CD4-positive, CD25-positive, alpha-beta regulatory T cell (primary cell): ENCODE measurements around the gene RMI2. TPM values are rescaled to one million over a fixed set of nuclear protein-coding genes. Genes with fewer than 3 reads are reported as not detected.

Experiments used
- ATAC-seq, 2 donors: fragments of 150-1000 bp; cut with Tn5 transposase; one replicate each; pipeline ENCODE4 v1.10.0; 2021; ENCODE audit warnings: low read depth in 2 of 2, moderate number of reproducible peaks in 2 of 2, moderate library complexity in 1 of 2
- DNase-seq, 3 donors: peaks; one replicate each; pipeline versions ENCODE4 v3.0.0 to v3.0.0-alpha.2; 2012 to 2022; ENCODE audit warnings: mixed read lengths in 1 of 3
- H3K27ac ChIP-seq: one replicate; pipeline ENCODE4 v1.7.0; 2013; ENCODE audit warnings: mild to moderate bottlenecking, low read length; ENCODE audit not compliant: insufficient read depth, poor library complexity, severe bottlenecking
- H3K27me3 ChIP-seq: one replicate; pipeline ENCODE4 v1.7.0; 2013; ENCODE audit warnings: low read length; ENCODE audit not compliant: control insufficient read depth, insufficient read depth
- H3K36me3 ChIP-seq: one replicate; pipeline ENCODE4 v1.7.0; 2013; ENCODE audit warnings: mild to moderate bottlenecking, low read length, moderate library complexity; ENCODE audit not compliant: control insufficient read depth, insufficient read depth
- H3K4me1 ChIP-seq: 2 replicates; pipeline ENCODE4 v1.7.0; 2013; ENCODE audit warnings: mild to moderate bottlenecking, low read length; ENCODE audit not compliant: insufficient read depth, control insufficient read depth, poor library complexity, severe bottlenecking
- H3K4me3 ChIP-seq: one replicate; pipeline ENCODE4 v1.7.0; 2013; ENCODE audit warnings: low read depth, mild to moderate bottlenecking, low read length, moderate library complexity
- H3K9me3 ChIP-seq, 2 experiments: 1 replicate in 1 of 2; 2 replicates in 1 of 2; pipeline ENCODE4 v1.7.0; 2013; ENCODE audit warnings: low read length in 2 of 2, mild to moderate bottlenecking in 1 of 2, moderate library complexity in 1 of 2; ENCODE audit not compliant: control insufficient read depth in 2 of 2
- H3K27ac Mint-ChIP-seq, 3 donors: one replicate each; pipeline ENCODE4 v1.8.0; 2020 to 2022; ENCODE audit warnings: mild to moderate bottlenecking in 3 of 3, mixed read lengths in 3 of 3, moderate library complexity in 2 of 3
- H3K27me3 Mint-ChIP-seq: one replicate; pipeline ENCODE4 v1.8.0; 2022; ENCODE audit warnings: mild to moderate bottlenecking, mixed read lengths
- H3K36me3 Mint-ChIP-seq: one replicate; pipeline ENCODE4 v1.8.0; 2020; ENCODE audit warnings: mixed read lengths
- H3K4me1 Mint-ChIP-seq, 4 donors: one replicate each; pipeline ENCODE4 v1.8.0; 2020 to 2022; ENCODE audit warnings: mixed read lengths in 4 of 4, mild to moderate bottlenecking in 1 of 4
- H3K4me3 Mint-ChIP-seq, 4 donors: one replicate each; pipeline ENCODE4 v1.8.0; 2020 to 2022; ENCODE audit warnings: mild to moderate bottlenecking in 4 of 4, mixed read lengths in 4 of 4, moderate library complexity in 3 of 4
- H3K9me3 Mint-ChIP-seq, 7 donors: one replicate each; pipeline ENCODE4 v1.8.0; 2020 to 2022; ENCODE audit warnings: mixed read lengths in 7 of 7, mild to moderate bottlenecking in 3 of 7, moderate library complexity in 2 of 7
- polyA plus RNA-seq, 4 donors: library from polyadenylated mRNA; unstranded; fragments of 300-500 nt; fragmentation: Illumina TruSeq; gene quantifications; one replicate each; pipeline ENCODE4 v1.2.3, GENCODE V29; 2021
- total RNA-seq: library from RNA; stranded (reverse); gene quantifications from one replicate; pipeline ENCODE4 v1.2.3, GENCODE V29; 2022

The RMI2 gene
- total and polyA plus RNA-seq, 5 donors from 2014 or later: 4.3 to 15.3 (median 9.6) TPM

DNA sequence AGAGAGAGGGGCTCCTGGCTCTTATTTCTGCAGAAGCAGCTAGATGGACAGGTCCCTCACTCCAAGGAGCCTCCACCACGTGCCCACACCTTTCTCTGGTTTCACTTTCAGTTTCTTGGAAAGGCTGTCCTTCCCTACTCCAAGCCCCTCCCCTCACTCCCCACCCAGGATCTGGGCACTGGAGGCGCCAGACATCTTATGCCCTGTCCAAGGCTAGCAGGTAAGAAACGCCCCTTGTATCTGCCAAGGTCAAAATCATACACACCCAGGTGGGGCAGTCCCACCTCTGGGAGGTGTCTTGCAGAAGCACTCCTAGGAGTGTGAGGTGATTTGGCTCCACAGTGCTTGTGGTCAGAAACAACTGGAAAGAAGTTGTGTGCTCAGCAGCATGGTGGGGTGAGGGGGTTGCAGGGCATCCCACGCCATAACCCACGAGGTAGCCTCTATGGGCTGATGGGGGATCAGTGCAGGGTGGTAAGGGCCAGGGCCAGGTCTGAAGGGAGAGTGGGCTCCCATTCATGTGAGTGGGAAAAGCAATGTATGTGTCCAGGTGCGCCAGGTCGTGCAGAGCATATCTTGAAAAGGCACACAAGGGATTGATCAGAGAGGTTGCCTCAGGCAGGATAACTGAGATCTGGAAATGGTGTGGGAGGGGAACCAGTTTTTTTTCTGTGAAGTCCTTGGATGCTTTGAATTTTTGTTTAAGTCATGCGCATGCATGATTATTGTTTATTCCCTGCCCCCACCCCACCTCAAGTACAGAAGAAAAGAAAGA, 32.4 kb upstream of the RMI2 start:
- Mint-ChIP-seq H3K27ac (peak overlapping the region; percentile 53 to 95 (median 82)), H3K36me3 (no peaks in the 10 kb centered on the region), H3K4me3 (peak overlapping the region in 3 of 4 donors; percentile 20 to 58 (median 46)), H3K9me3 (no peaks in the 10 kb centered on the region), H3K27me3 (no peaks in the 10 kb centered on the region), H3K4me1 (peaks cover 0 to 40% (median 22%) of the 10 kb centered on the region in 4 donors)
- Histone ChIP-seq H3K27ac (no peak overlapping the region), H3K9me3 (no peaks in the 10 kb centered on the region), H3K4me1 (peaks cover 43% of the 10 kb centered on the region), H3K27me3 (no peaks in the 10 kb centered on the region), H3K36me3 (no peaks in the 10 kb centered on the region), H3K4me3 (no peak overlapping the region)
- peak in 1 of 2 donors; percentile 32 for ATAC-seq
- peak in 1 of 3 donors; percentile 71 for DNase-seq

DNA sequence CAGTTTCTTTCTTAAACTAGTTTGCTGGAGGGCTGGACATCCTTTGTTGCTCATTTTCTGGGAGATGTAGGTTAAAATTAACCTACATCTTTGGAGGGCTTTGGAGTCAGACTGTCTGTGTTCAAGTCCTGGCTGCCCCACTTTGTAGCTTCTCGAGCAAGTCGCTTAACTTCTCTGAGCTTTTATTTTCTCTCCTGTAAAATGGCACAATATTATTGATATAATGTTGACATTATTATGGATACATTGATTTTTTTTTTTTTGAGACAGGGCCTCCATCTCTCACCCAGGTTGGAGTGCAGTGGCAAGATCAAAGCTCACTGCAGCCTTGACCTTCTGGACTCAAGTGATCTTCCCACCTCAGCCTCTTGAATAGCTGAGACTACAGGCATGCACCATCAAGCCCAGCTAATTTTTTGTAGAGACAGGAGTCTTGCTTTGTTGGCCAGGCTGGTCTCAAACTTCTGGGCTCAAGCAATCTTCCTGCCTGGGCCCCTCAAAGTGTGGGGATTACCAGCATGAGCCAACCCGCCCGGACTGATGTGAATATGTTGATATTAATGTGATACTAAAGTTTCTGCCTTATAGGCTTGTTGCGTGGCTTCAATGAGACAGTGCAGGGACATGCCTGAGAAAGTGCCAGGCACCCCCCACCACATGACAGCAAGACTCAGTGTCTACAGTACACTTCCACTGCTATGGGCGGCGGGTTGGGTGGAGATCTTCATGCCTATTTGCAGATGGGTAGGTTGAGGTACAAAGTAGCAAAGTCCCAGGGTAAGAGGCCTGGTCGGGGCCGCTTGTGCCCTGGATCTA, 31.6 kb upstream of the RMI2 start:
- DNase-seq (no peak), ATAC-seq (no peak)
- Mint-ChIP-seq H3K36me3 (no peaks in the 10 kb centered on the region), H3K4me3 (peak overlapping the region in 1 of 4 donors; percentile 20), H3K9me3 (no peaks in the 10 kb centered on the region), H3K4me1 (peaks cover 0 to 38% (median 22%) of the 10 kb centered on the region in 4 donors), H3K27me3 (no peaks in the 10 kb centered on the region), H3K27ac (peak overlapping the region; percentile 82 to 95 (median 88))
- H3K4me3 ChIP-seq: no peak overlapping the region
- H3K27me3 ChIP-seq: no peaks in the 10 kb centered on the region
- H3K9me3 ChIP-seq: no peaks in the 10 kb centered on the region
- peaks cover 41% of the 10 kb centered on the region for H3K4me1 ChIP-seq
- H3K36me3 ChIP-seq: no peaks in the 10 kb centered on the region
- H3K27ac ChIP-seq: no peak overlapping the region

DNA sequence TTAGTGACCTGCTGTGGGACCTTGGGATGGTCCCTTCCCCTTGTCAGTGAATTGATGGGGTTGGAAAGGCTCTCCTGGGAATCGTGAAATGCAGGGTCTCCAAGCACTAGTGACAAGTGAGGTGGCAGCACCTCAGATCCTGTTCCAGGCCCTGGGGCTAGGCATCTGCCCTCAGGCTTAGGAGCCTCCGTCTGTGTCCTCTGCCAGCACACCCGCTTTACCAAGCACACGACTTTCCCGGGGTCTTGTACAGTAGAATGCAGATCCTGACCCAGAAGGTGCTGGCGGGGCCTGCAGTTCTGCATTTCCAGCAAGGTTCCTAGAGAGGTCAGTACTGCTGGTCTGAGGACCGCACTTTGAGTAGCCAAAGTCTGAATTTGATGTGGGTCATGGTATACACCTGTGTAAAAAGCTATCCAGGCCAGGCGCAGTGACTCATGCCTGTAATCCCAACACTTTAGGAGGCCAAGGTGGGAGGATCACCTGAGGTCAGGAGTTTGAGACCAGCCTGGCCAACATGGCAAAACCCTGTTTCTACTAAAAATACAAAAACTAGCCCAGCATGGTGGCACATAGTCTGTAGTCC, 30.9 kb upstream of the RMI2 start:
- DNase-seq (no peak), ATAC-seq (no peak)
- no peak overlapping the region for H3K4me3 Mint-ChIP-seq
- Histone ChIP-seq H3K36me3 (no peaks in the 10 kb centered on the region), H3K9me3 (no peaks in the 10 kb centered on the region), H3K4me1 (peaks cover 34% of the 10 kb centered on the region), H3K27me3 (no peaks in the 10 kb centered on the region), H3K4me3 (no peak overlapping the region), H3K27ac (no peak overlapping the region)
- peaks cover 0 to 38% (median 23%) of the 10 kb centered on the region in 4 donors for H3K4me1 Mint-ChIP-seq
- no peaks in the 10 kb centered on the region for H3K27me3 Mint-ChIP-seq
- H3K36me3 Mint-ChIP-seq: no peaks in the 10 kb centered on the region
- no peaks in the 10 kb centered on the region for H3K9me3 Mint-ChIP-seq
- H3K27ac Mint-ChIP-seq: no peak overlapping the region

DNA sequence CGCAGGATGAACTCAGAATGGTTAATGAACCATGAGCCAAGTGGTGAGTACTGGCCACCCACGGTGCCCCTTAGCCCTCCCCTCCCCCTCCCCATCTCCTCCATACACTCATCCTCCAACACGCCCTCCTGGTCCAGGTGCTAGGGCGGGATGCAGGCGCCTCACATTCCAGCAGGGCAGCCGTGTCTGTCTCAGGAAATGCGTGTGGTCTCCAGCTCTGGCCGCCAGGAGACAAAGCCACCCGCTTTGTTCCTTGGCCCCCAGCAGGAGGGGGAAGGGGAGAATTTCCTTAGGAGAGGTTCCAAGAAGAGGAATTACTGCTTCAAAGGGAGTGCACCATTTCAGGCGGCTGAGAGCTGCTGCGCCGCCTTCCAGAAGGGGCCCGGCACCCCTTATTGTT, 29.7 kb upstream of the RMI2 start:
- peaks cover 27% of the 10 kb centered on the region for H3K4me1 ChIP-seq
- Mint-ChIP-seq H3K4me1 (peaks cover 0 to 31% (median 22%) of the 10 kb centered on the region in 4 donors), H3K4me3 (no peak overlapping the region), H3K27me3 (no peaks in the 10 kb centered on the region), H3K9me3 (no peaks in the 10 kb centered on the region), H3K36me3 (no peaks in the 10 kb centered on the region), H3K27ac (no peak overlapping the region)
- no peak overlapping the region for H3K4me3 ChIP-seq
- H3K9me3 ChIP-seq: no peaks in the 10 kb centered on the region
- DNase-seq (no peak), ATAC-seq (no peak)
- H3K27ac ChIP-seq: no peak overlapping the region
- H3K27me3 ChIP-seq: no peaks in the 10 kb centered on the region
- H3K36me3 ChIP-seq: no peaks in the 10 kb centered on the region

DNA sequence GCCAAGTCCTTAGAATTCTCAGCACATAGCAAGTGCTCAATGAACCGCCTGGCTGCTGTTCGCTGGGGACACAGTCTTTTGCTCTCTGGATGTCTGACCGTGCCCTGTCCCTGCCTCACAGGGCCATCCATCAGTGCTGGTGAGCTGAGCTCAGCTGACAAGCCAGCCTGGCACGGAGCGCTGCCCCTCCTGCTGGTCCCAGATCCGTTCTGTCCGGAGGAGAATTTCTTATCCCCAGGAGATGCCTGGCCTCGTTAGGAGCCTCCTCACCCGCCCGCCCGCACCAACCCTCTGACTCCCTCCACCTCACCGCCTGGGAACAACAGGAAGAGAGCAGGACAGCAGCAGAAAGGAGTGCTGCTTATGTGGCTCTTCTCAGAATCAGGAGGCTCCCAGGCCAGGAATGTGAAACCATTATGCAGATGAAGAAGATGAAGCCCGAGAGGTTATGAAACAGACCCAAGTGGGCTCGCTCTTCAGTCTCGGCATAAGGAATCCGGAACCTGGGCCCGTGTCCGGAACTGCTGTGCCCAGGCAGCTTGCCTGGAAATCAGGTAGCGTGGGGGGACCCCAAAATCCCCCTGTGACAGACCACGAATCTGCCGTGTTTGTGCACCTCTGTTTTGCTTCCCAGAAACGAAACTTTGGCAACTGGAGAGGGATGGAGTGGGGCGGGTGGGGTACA, 28.8 kb upstream of the RMI2 start:
- no peak overlapping the region for H3K4me3 ChIP-seq
- H3K9me3 ChIP-seq: no peaks in the 10 kb centered on the region
- Mint-ChIP-seq H3K4me1 (peaks cover 0 to 22% (median 14%) of the 10 kb centered on the region in 4 donors), H3K4me3 (no peak overlapping the region), H3K27me3 (no peaks in the 10 kb centered on the region), H3K27ac (no peak overlapping the region), H3K36me3 (no peaks in the 10 kb centered on the region), H3K9me3 (no peaks in the 10 kb centered on the region)
- H3K27me3 ChIP-seq: no peaks in the 10 kb centered on the region
- ATAC-seq (no peak), DNase-seq (no peak)
- H3K36me3 ChIP-seq: no peaks in the 10 kb centered on the region
- peaks cover 18% of the 10 kb centered on the region for H3K4me1 ChIP-seq
- no peak overlapping the region for H3K27ac ChIP-seq

DNA sequence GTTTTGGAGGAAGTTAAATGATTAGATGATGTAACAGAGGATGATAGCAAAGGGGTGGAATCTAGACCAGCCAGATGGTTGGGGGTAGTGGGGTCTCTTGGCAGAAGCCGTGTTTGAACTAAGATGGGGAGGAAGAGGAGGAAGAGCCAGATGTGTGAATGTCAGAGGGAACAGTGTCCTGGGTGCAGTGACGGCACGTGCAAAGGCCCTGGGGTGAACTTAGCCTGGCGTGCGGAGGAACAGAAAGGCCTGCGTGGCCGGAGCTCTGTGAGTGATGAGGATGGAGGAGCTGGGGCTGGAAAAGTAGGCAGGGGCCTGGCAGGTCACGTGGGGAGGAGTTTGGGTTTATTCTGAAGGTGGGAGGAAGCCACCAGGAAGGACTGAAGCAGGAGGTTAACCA, 26.4 kb upstream of the RMI2 start:
- Mint-ChIP-seq H3K27ac (no peak overlapping the region), H3K4me3 (no peak overlapping the region), H3K36me3 (no peaks in the 10 kb centered on the region), H3K27me3 (no peaks in the 10 kb centered on the region), H3K9me3 (no peaks in the 10 kb centered on the region), H3K4me1 (peaks cover 0 to 9% (median 1%) of the 10 kb centered on the region in 4 donors)
- Histone ChIP-seq H3K27ac (no peak overlapping the region), H3K9me3 (no peaks in the 10 kb centered on the region), H3K36me3 (no peaks in the 10 kb centered on the region), H3K27me3 (no peaks in the 10 kb centered on the region), H3K4me3 (no peak overlapping the region), H3K4me1 (no peaks in the 10 kb centered on the region)
- DNase-seq (no peak), ATAC-seq (no peak)

DNA sequence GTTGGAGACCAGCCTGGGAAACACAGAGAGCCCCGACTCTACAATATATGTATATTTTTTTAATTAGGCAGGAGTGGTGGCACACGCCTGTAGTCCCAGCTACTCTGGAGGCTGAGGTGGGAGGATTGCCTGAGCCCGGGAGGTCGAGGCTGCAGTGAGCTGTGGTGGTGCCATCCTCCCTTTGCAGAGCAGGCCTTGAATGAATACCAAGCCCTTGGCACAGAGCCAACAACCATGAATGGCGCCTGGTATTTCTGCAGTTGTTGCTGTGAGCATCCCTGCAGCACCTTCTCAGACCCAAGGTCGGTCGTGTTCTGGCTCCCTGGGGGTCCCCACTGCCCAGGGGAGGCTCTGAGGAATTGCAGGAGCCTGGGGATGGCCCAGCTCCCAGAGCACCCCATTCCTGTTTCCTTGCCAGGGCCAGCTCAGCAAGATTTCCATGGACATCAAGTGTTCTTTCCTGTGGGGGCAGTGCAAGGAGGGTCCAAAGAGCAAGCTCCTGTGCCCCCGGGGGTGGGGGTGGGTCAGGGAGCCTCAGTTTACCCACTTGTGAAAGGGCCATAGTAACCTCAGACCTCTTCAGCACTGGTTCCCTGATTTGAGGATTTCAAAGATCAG, 25.6 kb upstream of the RMI2 start:
- Mint-ChIP-seq H3K9me3 (no peaks in the 10 kb centered on the region), H3K27ac (no peak overlapping the region), H3K27me3 (no peaks in the 10 kb centered on the region), H3K4me3 (no peak overlapping the region), H3K36me3 (no peaks in the 10 kb centered on the region), H3K4me1 (peaks cover 0 to 6% (median 1%) of the 10 kb centered on the region in 4 donors)
- H3K27me3 ChIP-seq: no peaks in the 10 kb centered on the region
- H3K4me3 ChIP-seq: no peak overlapping the region
- DNase-seq (no peak), ATAC-seq (no peak)
- H3K27ac ChIP-seq: no peak overlapping the region
- no peaks in the 10 kb centered on the region for H3K4me1 ChIP-seq
- no peaks in the 10 kb centered on the region for H3K36me3 ChIP-seq
- no peaks in the 10 kb centered on the region for H3K9me3 ChIP-seq
